ENCODE measurements around the gene SSBP3. TPM values are rescaled to one million over a fixed set of nuclear protein-coding genes. Genes with fewer than 3 reads are reported as not detected.
A peak's percentile ranks its signal among the peaks of the same experiment; 100 is the strongest.
"Not testable (repeated sequence)": the region's sequence is repeated elsewhere in the genome, so short reads cannot be mapped to it uniquely, and the experiment has no call there.

SSBP3 gene
- total RNA-seq = 10 to 100 TPM; 63.8 to 76.5 TPM

- H3K9ac ChIP-seq (ENCODE audit: low read depth in 2 of 2, low read length in 2 of 2) = peak within 1 kb of the TSS; percentile 74 to 94
- peak within 1 kb of the TSS; percentile 93 for H3K27ac ChIP-seq
- DNase-seq = peak; percentile 90
- intact Hi-C loops (cut with DNase I) = loop anchor here (1.0 to 10.0 kb wide), 2 partner anchors 82 to 332 kb away; no protein-coding TSS in a partner anchor
- peaks cover 17% of the 10 kb centered on the region for H3K4me1 ChIP-seq
- H3K4me3 ChIP-seq = peak within 1 kb of the TSS; percentile 92
- no peaks in the 10 kb centered on the region for H3K27me3 ChIP-seq
- no peaks in the 10 kb centered on the region for H3K36me3 ChIP-seq
- TF ChIP-seq CTCF (IDR thresholded peaks at IDR 0.05) = no peak
- no peaks in the 10 kb centered on the region for H3K9me3 ChIP-seq
These were observed at the start of gene SSBP3 for GRCh38 chr1:54406339-54407153. Gene SSBP3 (minus strand): TSS chr1:54406394.

- TF ChIP-seq CTCF (IDR thresholded peaks at IDR 0.05) = no peak
- intact Hi-C loops (cut with DNase I) = no loop called here
- H3K9me3 ChIP-seq = no peaks in the 10 kb centered on the region
- no peak overlapping the region for H3K27ac ChIP-seq
- no peak overlapping the region for H3K9ac ChIP-seq (ENCODE audit: low read depth in 2 of 2, low read length in 2 of 2)
- H3K4me1 ChIP-seq = no peaks in the 10 kb centered on the region
- no peaks in the 10 kb centered on the region for H3K27me3 ChIP-seq
- H3K4me3 ChIP-seq = no peak overlapping the region
- H3K36me3 ChIP-seq = no peaks in the 10 kb centered on the region
- DNase-seq = no peak
These were observed 47.3 kb upstream of the SSBP3 start for GRCh38 chr1:54453509-54453908.

- H3K4me1 ChIP-seq = no peaks in the 10 kb centered on the region
- no peak overlapping the region for H3K27ac ChIP-seq
- DNase-seq = no peak
- no peaks in the 10 kb centered on the region for H3K27me3 ChIP-seq
- no peak for TF ChIP-seq CTCF (IDR thresholded peaks at IDR 0.05)
- H3K36me3 ChIP-seq = no peaks in the 10 kb centered on the region
- intact Hi-C loops (cut with DNase I) = no loop called here
- no peak overlapping the region for H3K4me3 ChIP-seq
- H3K9ac ChIP-seq (ENCODE audit: low read depth in 2 of 2, low read length in 2 of 2) = no peak overlapping the region
- H3K9me3 ChIP-seq = no peaks in the 10 kb centered on the region
These were observed 46.8 kb upstream of the SSBP3 start for GRCh38 chr1:54453022-54453421.

- H3K36me3 ChIP-seq; H3K4me1 ChIP-seq; H3K9ac ChIP-seq (ENCODE audit: low read depth in 2 of 2, low read length in 2 of 2); H3K27me3 ChIP-seq; H3K9me3 ChIP-seq; H3K4me3 ChIP-seq; DNase-seq; intact Hi-C loops (cut with DNase I); H3K27ac ChIP-seq: not testable (repeated sequence)
These were observed 43.2 kb upstream of the SSBP3 start for GRCh38 chr1:54449431-54449830.

GRCh38 chr1:54448801-54449200 is 42.6 kb upstream of the SSBP3 start:
- H3K9ac ChIP-seq (ENCODE audit: low read depth in 2 of 2, low read length in 2 of 2); DNase-seq; H3K4me3 ChIP-seq; H3K4me1 ChIP-seq; H3K9me3 ChIP-seq; H3K36me3 ChIP-seq; H3K27me3 ChIP-seq; intact Hi-C loops (cut with DNase I); H3K27ac ChIP-seq: not testable (repeated sequence)

- H3K36me3 ChIP-seq; H3K4me3 ChIP-seq; H3K27me3 ChIP-seq; H3K27ac ChIP-seq; H3K9me3 ChIP-seq; H3K9ac ChIP-seq (ENCODE audit: low read depth in 2 of 2, low read length in 2 of 2); DNase-seq; intact Hi-C loops (cut with DNase I); H3K4me1 ChIP-seq: not testable (repeated sequence)
These were observed 40.9 kb upstream of the SSBP3 start for GRCh38 chr1:54447081-54447480.

GRCh38 chr1:54442185-54442584 is 36.0 kb upstream of the SSBP3 start:
- Histone ChIP-seq H3K36me3 (no peaks in the 10 kb centered on the region), H3K27ac (no peak overlapping the region), H3K4me3 (no peak overlapping the region), H3K9me3 (no peaks in the 10 kb centered on the region), H3K9ac (ENCODE audit: low read depth in 2 of 2, low read length in 2 of 2) (no peak overlapping the region), H3K27me3 (no peaks in the 10 kb centered on the region), H3K4me1 (no peaks in the 10 kb centered on the region)
- intact Hi-C loops (cut with DNase I) = no loop called here
- no peak for TF ChIP-seq CTCF (IDR thresholded peaks at IDR 0.05)
- no peak for DNase-seq
